Measurements from ENCODE around the gene ANKRD27. TPM values are rescaled to one million over a fixed set of nuclear protein-coding genes. Genes with fewer than 3 reads are reported as not detected.

ANKRD27 gene
- total RNA-seq, 4 donors from 2014 or later = 22.8 to 28.2 (median 26.9) TPM

- no peak for TF ChIP-seq CTCF (IDR thresholded peaks at IDR 0.05; ENCODE audit: low read depth)
Measured at GRCh38 chr19:32615569-32615968, 59.4 kb downstream of the ANKRD27 start.

- TF ChIP-seq CTCF (IDR thresholded peaks at IDR 0.05; ENCODE audit: low read depth) = no peak
Measured at GRCh38 chr19:32614916-32615315, 60.1 kb downstream of the ANKRD27 start.

DNA sequence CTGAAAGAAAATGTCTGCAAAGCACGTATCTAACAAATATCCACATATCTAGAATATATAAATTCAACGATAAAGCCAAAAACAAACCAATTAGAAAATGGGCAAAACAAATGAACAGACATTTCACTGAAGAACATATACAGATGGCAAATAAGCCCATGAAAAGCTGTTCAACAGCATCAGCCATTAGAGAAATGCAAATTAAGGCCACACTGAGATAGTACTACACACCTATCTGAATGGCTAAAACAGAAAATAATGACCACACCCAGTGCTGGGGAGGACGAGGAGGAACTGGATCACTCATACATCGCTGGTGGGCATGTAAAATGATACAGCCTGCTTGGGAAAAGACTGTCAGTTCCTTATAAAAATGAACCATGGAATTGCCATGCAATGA is 62.0 kb downstream of the ANKRD27 start:
- no peak for TF ChIP-seq CTCF (IDR thresholded peaks at IDR 0.05; ENCODE audit: low read depth)

GRCh38 chr19:32611161-32611560 is 63.8 kb downstream of the ANKRD27 start:
- no peak for TF ChIP-seq CTCF (IDR thresholded peaks at IDR 0.05; ENCODE audit: low read depth)

GRCh38 chr19:32607479-32607878 is 67.5 kb downstream of the ANKRD27 start:
- TF ChIP-seq CTCF (IDR thresholded peaks at IDR 0.05; ENCODE audit: low read depth) = no peak

GRCh38 chr19:32606289-32606688 is 68.7 kb downstream of the ANKRD27 start:
- no peak for TF ChIP-seq CTCF (IDR thresholded peaks at IDR 0.05; ENCODE audit: low read depth)

DNA sequence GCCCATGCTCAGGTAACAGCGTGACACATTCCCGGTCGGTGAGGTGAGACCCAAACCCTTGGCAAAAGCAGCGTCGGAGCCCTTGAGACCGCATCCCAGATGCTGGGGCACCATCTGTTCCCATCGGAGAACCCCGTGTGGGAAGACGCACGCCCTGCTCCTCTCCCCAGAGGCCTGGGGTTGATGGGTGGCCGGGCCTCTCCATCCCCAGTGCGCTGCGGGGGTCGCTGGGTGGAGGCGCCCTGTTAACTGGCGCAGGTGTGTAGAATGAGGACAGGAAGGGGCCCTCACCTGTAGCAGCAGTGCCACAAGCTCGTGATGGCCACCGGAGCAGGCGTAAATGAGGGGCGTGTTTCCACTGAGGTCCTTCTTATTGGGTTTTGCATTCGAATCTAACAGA is 69.4 kb downstream of the ANKRD27 start:
- TF ChIP-seq CTCF (IDR thresholded peaks at IDR 0.05; ENCODE audit: low read depth) = no peak
